Measurements from ENCODE around the gene TTC38.

DNA sequence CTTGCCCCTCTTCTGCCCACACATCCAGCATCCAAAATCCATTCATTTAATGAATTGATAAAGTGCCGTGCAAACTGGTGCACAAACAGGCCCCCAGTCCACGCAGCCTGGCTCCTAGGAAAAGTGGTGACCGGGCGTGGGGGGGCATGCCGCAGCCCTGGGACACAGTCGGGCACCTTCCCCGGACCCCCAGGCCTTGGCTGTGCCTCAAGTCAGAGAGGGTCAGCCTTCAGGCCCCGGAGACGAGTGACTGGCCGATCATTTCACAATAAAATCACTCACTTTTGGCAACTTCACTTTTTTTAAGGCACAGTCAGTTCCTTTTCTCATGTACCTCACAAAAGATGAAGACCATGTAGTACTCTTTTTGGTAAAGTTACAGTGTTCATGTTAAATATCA is 25.7 kb upstream of the TTC38 start:
- no peak for TF ChIP-seq POLR2A (IDR thresholded peaks at IDR 0.05)
- TF ChIP-seq, protein P1, sequence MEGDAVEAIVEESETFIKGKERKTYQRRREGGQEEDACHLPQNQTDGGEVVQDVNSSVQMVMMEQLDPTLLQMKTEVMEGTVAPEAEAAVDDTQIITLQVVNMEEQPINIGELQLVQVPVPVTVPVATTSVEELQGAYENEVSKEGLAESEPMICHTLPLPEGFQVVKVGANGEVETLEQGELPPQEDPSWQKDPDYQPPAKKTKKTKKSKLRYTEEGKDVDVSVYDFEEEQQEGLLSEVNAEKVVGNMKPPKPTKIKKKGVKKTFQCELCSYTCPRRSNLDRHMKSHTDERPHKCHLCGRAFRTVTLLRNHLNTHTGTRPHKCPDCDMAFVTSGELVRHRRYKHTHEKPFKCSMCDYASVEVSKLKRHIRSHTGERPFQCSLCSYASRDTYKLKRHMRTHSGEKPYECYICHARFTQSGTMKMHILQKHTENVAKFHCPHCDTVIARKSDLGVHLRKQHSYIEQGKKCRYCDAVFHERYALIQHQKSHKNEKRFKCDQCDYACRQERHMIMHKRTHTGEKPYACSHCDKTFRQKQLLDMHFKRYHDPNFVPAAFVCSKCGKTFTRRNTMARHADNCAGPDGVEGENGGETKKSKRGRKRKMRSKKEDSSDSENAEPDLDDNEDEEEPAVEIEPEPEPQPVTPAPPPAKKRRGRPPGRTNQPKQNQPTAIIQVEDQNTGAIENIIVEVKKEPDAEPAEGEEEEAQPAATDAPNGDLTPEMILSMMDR (IDR thresholded peaks at IDR 0.05) = no peak

Measured in esophagus squamous epithelium (tissue), 4 donors.